GM04503 (cell line): Measurements from ENCODE around the gene TACC2.

Source experiments
- DNase-seq: peaks from one replicate; pipeline ENCODE4 v3.0.0-alpha.2; 2012; ENCODE audit warnings: low read depth

Gene TACC2

GRCh38 chr10:122281018-122281626, 292.2 kb downstream of the TACC2 start:
- no peak for DNase-seq

GRCh38 chr10:122281751-122282150, 292.8 kb downstream of the TACC2 start:
- DNase-seq: no peak

- DNase-seq: no peak
Observed at GRCh38 chr10:122282253-122282671, 293.3 kb downstream of the TACC2 start.

GRCh38 chr10:122282909-122283308, 293.9 kb downstream of the TACC2 start:
- no peak for DNase-seq

- no peak for DNase-seq
Observed at GRCh38 chr10:122285506-122286444, 296.8 kb downstream of the TACC2 start.

- no peak for DNase-seq
Observed at GRCh38 chr10:122286867-122287266, 297.9 kb downstream of the TACC2 start.

- DNase-seq: no peak
Observed at GRCh38 chr10:122287570-122287969, 298.6 kb downstream of the TACC2 start.

- no peak for DNase-seq
Observed at GRCh38 chr10:122288262-122288661, 299.3 kb downstream of the TACC2 start.

GRCh38 chr10:122288917-122289316, 300.0 kb downstream of the TACC2 start:
- no peak for DNase-seq

GRCh38 chr10:122290334-122290733, 301.4 kb downstream of the TACC2 start:
- DNase-seq: no peak

- no peak for DNase-seq
Observed at GRCh38 chr10:122290833-122291532, 302.0 kb downstream of the TACC2 start.

- DNase-seq: no peak
Observed at GRCh38 chr10:122291739-122292138, 302.8 kb downstream of the TACC2 start.

GRCh38 chr10:122292376-122292775, 303.4 kb downstream of the TACC2 start:
- no peak for DNase-seq

GRCh38 chr10:122293156-122293960, 304.4 kb downstream of the TACC2 start:
- no peak for DNase-seq

- no peak for DNase-seq
Observed at GRCh38 chr10:122293961-122294380, 305.0 kb downstream of the TACC2 start.

GRCh38 chr10:122294511-122295450, 305.8 kb downstream of the TACC2 start:
- DNase-seq: no peak

GRCh38 chr10:122295451-122295809, 306.5 kb downstream of the TACC2 start:
- no peak for DNase-seq

GRCh38 chr10:122296363-122297120, 307.6 kb downstream of the TACC2 start:
- no peak for DNase-seq

- no peak for DNase-seq
Observed at GRCh38 chr10:122297583-122297982, 308.6 kb downstream of the TACC2 start.

GRCh38 chr10:122298206-122298597, 309.2 kb downstream of the TACC2 start:
- no peak for DNase-seq
